Measurements from ENCODE around the gene GLDN. TPM values are rescaled to one million over a fixed set of nuclear protein-coding genes. Genes with fewer than 3 reads are reported as not detected.

Gene GLDN
- 0.15 TPM for polyA plus RNA-seq (2013, experiment 1 of 2)
- polyA plus RNA-seq (2013, experiment 2 of 2): 0.27 TPM

DNA sequence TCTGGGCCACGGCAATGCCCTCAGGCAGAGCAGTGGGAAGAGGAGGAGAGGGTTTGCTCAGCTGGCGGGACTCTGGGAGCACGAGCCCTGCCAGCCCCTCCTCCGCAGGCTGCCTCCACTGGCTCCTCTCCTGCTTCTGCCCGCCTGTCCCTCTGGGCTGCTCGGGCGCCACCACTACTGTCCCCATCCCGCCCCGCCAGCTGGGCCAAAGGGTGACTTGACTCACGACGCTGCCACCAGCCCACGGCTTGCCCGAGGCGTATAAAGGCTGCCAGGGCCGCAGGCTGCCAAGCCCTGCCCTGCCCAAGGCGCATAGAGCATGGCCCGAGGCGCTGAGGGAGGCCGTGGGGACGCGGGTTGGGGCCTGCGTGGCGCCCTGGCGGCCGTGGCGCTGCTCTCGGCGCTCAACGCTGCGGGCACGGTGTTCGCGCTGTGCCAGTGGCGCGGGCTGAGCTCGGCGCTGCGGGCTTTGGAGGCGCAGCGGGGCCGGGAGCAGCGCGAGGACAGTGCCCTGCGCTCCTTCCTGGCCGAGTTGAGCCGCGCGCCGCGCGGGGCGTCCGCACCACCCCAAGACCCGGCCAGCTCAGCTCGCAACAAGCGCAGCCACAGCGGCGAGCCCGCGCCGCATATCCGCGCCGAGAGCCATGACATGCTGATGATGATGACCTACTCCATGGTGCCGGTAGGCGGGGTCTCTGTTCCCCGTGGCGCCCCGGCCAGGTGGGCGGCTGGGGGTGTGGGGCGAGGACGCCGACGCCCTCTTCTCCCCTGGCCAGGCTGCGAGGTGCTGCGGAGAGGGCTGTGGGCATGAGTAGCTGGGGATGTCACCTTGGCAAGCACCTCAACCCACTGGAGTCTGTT is at the start of gene GLDN:
Gene GLDN, plus strand, starts transcription at position 290 of the 861 bp plus-strand sequence. Its CDS starts 30 bp downstream, at position 320.
- Histone ChIP-seq H3K4me1 (ENCODE audit: control insufficient read depth, insufficient read depth, low read depth, low read length) (peaks cover 9% of the 10 kb centered on the region), H2AK5ac (ENCODE audit: low read length, severe bottlenecking) (no peak within 1 kb of the TSS), H3K14ac (ENCODE audit: low read length in 2 of 2) (peak within 1 kb of the TSS in 1 of 2 experiments; percentile 68), H2BK5ac (ENCODE audit: low read depth, low read length, poor library complexity, severe bottlenecking) (no peak within 1 kb of the TSS), H2AFZ (ENCODE audit: low read depth, low read length) (peak within 1 kb of the TSS; percentile 19), H3K79me1 (replicated peaks; ENCODE audit: low read length, poor library complexity, severe bottlenecking) (no peaks in the 10 kb centered on the region), H3K4ac (ENCODE audit: low read depth in 1 of 2, low read length in 2 of 2) (no peak within 1 kb of the TSS), H2BK15ac (ENCODE audit: low read depth, poor library complexity, severe bottlenecking) (no peak within 1 kb of the TSS), H3K23ac (ENCODE audit: low read length in 2 of 2) (peak within 1 kb of the TSS in 1 of 2 experiments; percentile 63), H3K4me2 (ENCODE audit: low read length, poor library complexity, severe bottlenecking) (peak within 1 kb of the TSS; percentile 54), H3K4me3 (ENCODE audit: insufficient read depth in 1 of 2, low read depth in 1 of 2, low read length in 2 of 2) (peak within 1 kb of the TSS; percentile 42 to 71), H4K8ac (ENCODE audit: low read length) (no peak within 1 kb of the TSS), H2BK12ac (ENCODE audit: low read length in 2 of 2) (peak within 1 kb of the TSS in 1 of 2 experiments; percentile 11), H3K9me3 (ENCODE audit: control insufficient read depth, low read length) (no peaks in the 10 kb centered on the region), H2BK120ac (ENCODE audit: low read depth, low read length) (no peak within 1 kb of the TSS), H3K27ac (ENCODE audit: low read length, poor library complexity, severe bottlenecking) (no peak within 1 kb of the TSS), H3K9ac (ENCODE audit: low read length) (peak within 1 kb of the TSS; percentile 48), H3K18ac (ENCODE audit: low read depth in 1 of 2, low read length in 2 of 2) (peak within 1 kb of the TSS in 1 of 2 experiments; percentile 11), H3K27me3 (ENCODE audit: control insufficient read depth in 1 of 2, insufficient read depth in 1 of 2, low read length in 2 of 2) (peaks cover 32 to 52% of the 10 kb centered on the region in 2 experiments), H3K36me3 (ENCODE audit: control insufficient read depth in 1 of 2, insufficient read depth in 2 of 2, low read depth in 1 of 2, low read length in 2 of 2) (no peaks in the 10 kb centered on the region), H4K91ac (ENCODE audit: low read length) (peak within 1 kb of the TSS; percentile 18)
- WGBS: 9% methylated on average over 74 of the region's 76 CpGs
- DNase-seq: peak; percentile 9

- Histone ChIP-seq H4K91ac (ENCODE audit: low read length) (no peak overlapping the region), H3K4me3 (ENCODE audit: insufficient read depth in 1 of 2, low read depth in 1 of 2, low read length in 2 of 2) (no peak overlapping the region), H3K4me2 (ENCODE audit: low read length, poor library complexity, severe bottlenecking) (no peak overlapping the region), H2BK120ac (ENCODE audit: low read depth, low read length) (no peak overlapping the region), H3K9ac (ENCODE audit: low read length) (no peak overlapping the region), H3K23ac (ENCODE audit: low read length in 2 of 2) (no peak overlapping the region), H4K8ac (ENCODE audit: low read length) (no peak overlapping the region), H3K4ac (ENCODE audit: low read depth in 1 of 2, low read length in 2 of 2) (no peak overlapping the region), H2BK5ac (ENCODE audit: low read depth, low read length, poor library complexity, severe bottlenecking) (no peak overlapping the region), H2BK15ac (ENCODE audit: low read depth, poor library complexity, severe bottlenecking) (no peak overlapping the region), H3K4me1 (ENCODE audit: control insufficient read depth, insufficient read depth, low read depth, low read length) (no peaks in the 10 kb centered on the region), H3K27ac (ENCODE audit: low read length, poor library complexity, severe bottlenecking) (no peak overlapping the region), H3K27me3 (ENCODE audit: control insufficient read depth in 1 of 2, insufficient read depth in 1 of 2, low read length in 2 of 2) (peaks cover 6 to 23% of the 10 kb centered on the region in 2 experiments), H3K18ac (ENCODE audit: low read depth in 1 of 2, low read length in 2 of 2) (no peak overlapping the region), H3K79me1 (replicated peaks; ENCODE audit: low read length, poor library complexity, severe bottlenecking) (no peaks in the 10 kb centered on the region), H2AFZ (ENCODE audit: low read depth, low read length) (no peak overlapping the region), H3K9me3 (ENCODE audit: control insufficient read depth, low read length) (no peaks in the 10 kb centered on the region), H2BK12ac (ENCODE audit: low read length in 2 of 2) (no peak overlapping the region), H2AK5ac (ENCODE audit: low read length, severe bottlenecking) (no peak overlapping the region), H3K36me3 (ENCODE audit: control insufficient read depth in 1 of 2, insufficient read depth in 2 of 2, low read depth in 1 of 2, low read length in 2 of 2) (no peaks in the 10 kb centered on the region), H3K14ac (ENCODE audit: low read length in 2 of 2) (no peak overlapping the region)
- no peak for DNase-seq
- WGBS: 53% methylated on average over 2 of the region's 2 CpGs
Observed at GRCh38 chr15:51298620-51299019, 42.8 kb upstream of the GLDN start.

DNA sequence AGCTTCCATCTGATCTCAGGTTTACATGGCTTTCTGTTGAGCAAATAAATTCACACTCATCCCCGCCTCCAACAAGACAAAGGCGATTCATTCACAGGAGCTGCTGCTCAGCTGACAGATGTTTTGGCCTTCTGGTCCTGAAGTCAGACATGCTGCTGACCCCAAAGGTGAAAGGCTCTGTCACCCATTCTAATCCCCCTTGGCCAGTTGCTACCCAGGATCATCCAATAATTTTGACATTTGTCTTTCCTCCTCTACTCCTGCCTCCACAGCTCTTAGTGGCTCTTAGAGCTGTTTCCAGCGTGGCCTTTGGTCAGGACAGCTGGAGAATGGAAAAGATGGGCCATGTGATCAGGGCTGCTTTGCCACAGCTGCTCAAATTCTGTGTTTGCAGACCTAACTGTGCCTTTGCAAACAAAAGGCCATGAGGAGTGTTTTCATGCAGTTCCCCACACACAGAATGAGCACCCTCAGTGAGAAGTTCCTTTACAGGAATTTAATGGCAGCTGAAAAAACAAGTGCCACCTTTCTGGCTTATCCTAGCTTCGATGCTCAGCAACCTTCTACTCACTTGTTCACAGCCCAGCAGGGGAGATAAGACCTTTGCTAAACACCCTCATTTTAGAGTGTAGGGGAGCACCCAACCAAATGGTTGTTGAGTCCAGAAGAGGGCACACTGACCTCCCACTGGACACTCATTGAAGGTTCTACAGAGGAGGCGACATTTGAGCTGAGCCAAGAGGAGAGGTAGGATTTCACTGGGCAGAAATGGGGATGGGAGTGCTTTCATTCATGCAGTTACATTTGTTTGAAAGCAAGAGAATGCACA is 42.1 kb upstream of the GLDN start:
- H3K27ac ChIP-seq (ENCODE audit: low read length, poor library complexity, severe bottlenecking): no peak overlapping the region
- 75% methylated on average over 5 of the region's 5 CpGs for WGBS

GRCh38 chr15:51302480-51302879 is 39.0 kb upstream of the GLDN start:
- Histone ChIP-seq H3K14ac (ENCODE audit: low read length in 2 of 2) (no peak overlapping the region), H3K4ac (ENCODE audit: low read depth in 1 of 2, low read length in 2 of 2) (no peak overlapping the region), H3K4me1 (ENCODE audit: control insufficient read depth, insufficient read depth, low read depth, low read length) (no peaks in the 10 kb centered on the region), H2BK5ac (ENCODE audit: low read depth, low read length, poor library complexity, severe bottlenecking) (no peak overlapping the region), H3K23ac (ENCODE audit: low read length in 2 of 2) (no peak overlapping the region), H4K91ac (ENCODE audit: low read length) (no peak overlapping the region), H3K27me3 (ENCODE audit: control insufficient read depth in 1 of 2, insufficient read depth in 1 of 2, low read length in 2 of 2) (peaks cover 3 to 27% of the 10 kb centered on the region in 2 experiments), H3K9ac (ENCODE audit: low read length) (no peak overlapping the region), H4K8ac (ENCODE audit: low read length) (no peak overlapping the region), H2AFZ (ENCODE audit: low read depth, low read length) (no peak overlapping the region), H3K36me3 (ENCODE audit: control insufficient read depth in 1 of 2, insufficient read depth in 2 of 2, low read depth in 1 of 2, low read length in 2 of 2) (no peaks in the 10 kb centered on the region), H2BK12ac (ENCODE audit: low read length in 2 of 2) (no peak overlapping the region), H3K79me1 (replicated peaks; ENCODE audit: low read length, poor library complexity, severe bottlenecking) (no peaks in the 10 kb centered on the region), H2BK15ac (ENCODE audit: low read depth, poor library complexity, severe bottlenecking) (no peak overlapping the region), H3K18ac (ENCODE audit: low read depth in 1 of 2, low read length in 2 of 2) (no peak overlapping the region), H3K9me3 (ENCODE audit: control insufficient read depth, low read length) (no peaks in the 10 kb centered on the region), H3K4me2 (ENCODE audit: low read length, poor library complexity, severe bottlenecking) (no peak overlapping the region), H3K27ac (ENCODE audit: low read length, poor library complexity, severe bottlenecking) (no peak overlapping the region), H3K4me3 (ENCODE audit: insufficient read depth in 1 of 2, low read depth in 1 of 2, low read length in 2 of 2) (no peak overlapping the region), H2AK5ac (ENCODE audit: low read length, severe bottlenecking) (no peak overlapping the region), H2BK120ac (ENCODE audit: low read depth, low read length) (no peak overlapping the region)
- no peak for DNase-seq
- WGBS: 53% methylated on average over 6 of the region's 6 CpGs

More for the DNA sequence above, 42.1 kb upstream of the GLDN start:
- Histone ChIP-seq H2AK5ac (ENCODE audit: low read length, severe bottlenecking) (no peak overlapping the region), H2BK5ac (ENCODE audit: low read depth, low read length, poor library complexity, severe bottlenecking) (no peak overlapping the region), H4K8ac (ENCODE audit: low read length) (no peak overlapping the region), H3K9me3 (ENCODE audit: control insufficient read depth, low read length) (no peaks in the 10 kb centered on the region), H3K18ac (ENCODE audit: low read depth in 1 of 2, low read length in 2 of 2) (no peak overlapping the region), H3K4me1 (ENCODE audit: control insufficient read depth, insufficient read depth, low read depth, low read length) (no peaks in the 10 kb centered on the region), H2BK120ac (ENCODE audit: low read depth, low read length) (no peak overlapping the region), H2BK15ac (ENCODE audit: low read depth, poor library complexity, severe bottlenecking) (no peak overlapping the region), H3K27me3 (ENCODE audit: control insufficient read depth in 1 of 2, insufficient read depth in 1 of 2, low read length in 2 of 2) (peaks cover 9 to 23% of the 10 kb centered on the region in 2 experiments), H2AFZ (ENCODE audit: low read depth, low read length) (no peak overlapping the region), H3K4ac (ENCODE audit: low read depth in 1 of 2, low read length in 2 of 2) (no peak overlapping the region), H3K14ac (ENCODE audit: low read length in 2 of 2) (no peak overlapping the region), H3K36me3 (ENCODE audit: control insufficient read depth in 1 of 2, insufficient read depth in 2 of 2, low read depth in 1 of 2, low read length in 2 of 2) (no peaks in the 10 kb centered on the region), H3K9ac (ENCODE audit: low read length) (no peak overlapping the region), H3K4me3 (ENCODE audit: insufficient read depth in 1 of 2, low read depth in 1 of 2, low read length in 2 of 2) (no peak overlapping the region), H3K4me2 (ENCODE audit: low read length, poor library complexity, severe bottlenecking) (no peak overlapping the region), H2BK12ac (ENCODE audit: low read length in 2 of 2) (no peak overlapping the region), H4K91ac (ENCODE audit: low read length) (no peak overlapping the region), H3K79me1 (replicated peaks; ENCODE audit: low read length, poor library complexity, severe bottlenecking) (no peaks in the 10 kb centered on the region), H3K23ac (ENCODE audit: low read length in 2 of 2) (no peak overlapping the region)
- DNase-seq: no peak
